A549 (cell line): ENCODE measurements around the gene IQCN. TPM values are rescaled to one million over a fixed set of nuclear protein-coding genes. Genes with fewer than 3 reads are reported as not detected.

Experiments used
- ATAC-seq, 2 experiments: fragments of 200-7000 bp in 1 of 2; fragments of >200 bp in 1 of 2; cut with Nextera tagmentation in 1 of 2; cut with Tn5 transposase in 1 of 2; 3 replicates each; pipeline versions ENCODE4 v1.8.0 to v1.9.1; 2018 to 2020; ENCODE audit warnings: mild to moderate bottlenecking in 1 of 2, moderate library complexity in 1 of 2
- CTCF ChIA-PET: fragments of 300-600 bp; sonication (Branson Sonifier 250); formaldehyde crosslinking; extraction: SDS; loops from one replicate; lab custom pipeline; 2021; ENCODE audit warnings: antibody characterized with exemption, inconsistent platforms; lab: Yijun Ruan, JAX
- POLR2A ChIA-PET: fragments of 350-600 bp; formaldehyde crosslinking; extraction: SDS; loops from one replicate; lab custom pipeline; 2021; ENCODE audit warnings: antibody characterized with exemption, inconsistent platforms; lab: Yijun Ruan, JAX
- DNase-seq, 2 experiments: peaks; one replicate each; pipeline versions ENCODE4 v3.0.0 to v3.0.0-alpha.2; 2011 to 2016; ENCODE audit warnings: low read depth in 1 of 2, low spot score in 1 of 2
- FAIRE-seq: peaks from 2 replicates; lab custom pipeline; 2011; peaks lifted over from hg19 to GRCh38; lab: Jason Lieb, UNC
- H3K27ac ChIP-seq, 2 experiments: fragments of >200 bp; sonication (Bioruptor Twin); formaldehyde crosslinking; 3 replicates each; pipeline ENCODE4 v1.5.1; 2016 to 2017
- H3K4me1 ChIP-seq: fragments of >200 bp; sonication (Bioruptor Twin); formaldehyde crosslinking; 3 replicates; pipeline ENCODE4 v1.6.1; 2016
- H3K4me2 ChIP-seq: fragments of >200 bp; sonication (Bioruptor Twin); formaldehyde crosslinking; 3 replicates; pipeline ENCODE4 v1.6.1; 2016
- H3K4me3 ChIP-seq: fragments of >200 bp; sonication (Bioruptor Twin); formaldehyde crosslinking; 3 replicates; pipeline ENCODE4 v1.5.1; 2016
- H3K9me3 ChIP-seq: fragments of >200 bp; sonication (Bioruptor Twin); formaldehyde crosslinking; 3 replicates; pipeline ENCODE4 v1.6.1; 2016
- BHLHE40 ChIP-seq: IDR thresholded peaks from 2 replicates; pipeline ENCODE4 v1.6.1; 2012; ENCODE audit warnings: low read depth, low read length, inconsistent platforms
- CBX2 ChIP-seq: fragments of 200-600 bp; sonication (generic); IDR thresholded peaks from 2 replicates; pipeline ENCODE4 v1.6.1; 2016; ENCODE audit warnings: low read depth, mild to moderate bottlenecking, borderline replicate concordance
- CHD4 ChIP-seq: fragments of 200-600 bp; sonication (generic); IDR thresholded peaks from 2 replicates; pipeline ENCODE4 v1.6.1; 2016; ENCODE audit warnings: antibody characterized with exemption, mild to moderate bottlenecking, borderline replicate concordance
- EP300 ChIP-seq, 2 experiments: fragments of >200 bp; sonication (Bioruptor Twin); formaldehyde crosslinking; IDR thresholded peaks; 2 replicates in 1 of 2; 3 replicates in 1 of 2; pipeline ENCODE4 v1.6.1; 2016 to 2017
- ESRRA ChIP-seq: fragments of 150-350 bp; IDR thresholded peaks from 2 replicates; pipeline ENCODE4 v1.6.1; 2014; ENCODE audit warnings: mild to moderate bottlenecking, low read length, borderline replicate concordance
- GATA3 ChIP-seq: IDR thresholded peaks from 2 replicates; pipeline ENCODE4 v1.6.1; 2012; ENCODE audit warnings: borderline replicate concordance
- HOXB13 ChIP-seq: fragments of 250-450 bp; sonication (Bioruptor Pico); IDR thresholded peaks from 2 replicates; pipeline ENCODE4 v1.5.0; 2020; ENCODE audit warnings: low read depth, mild to moderate bottlenecking, moderate library complexity
- HOXB5 ChIP-seq: fragments of 250-450 bp; sonication (Bioruptor Pico); IDR thresholded peaks from 2 replicates; pipeline ENCODE4 v1.5.0; 2020; ENCODE audit warnings: mild to moderate bottlenecking, moderate library complexity
- MYC ChIP-seq: IDR thresholded peaks from 2 replicates; pipeline ENCODE4 v1.6.1; 2012; ENCODE audit warnings: mild to moderate bottlenecking, inconsistent platforms, low read length, improper control_type of control experiment, borderline replicate concordance
- NFE2L2 ChIP-seq: fragments of 150-350 bp; conservative IDR thresholded peaks from 2 replicates; pipeline ENCODE4 v1.6.1; 2014; ENCODE audit warnings: low read length
- PHF8 ChIP-seq: fragments of 200-600 bp; sonication (generic); IDR thresholded peaks from 2 replicates; pipeline ENCODE4 v1.6.1; 2016; ENCODE audit warnings: low read depth, mild to moderate bottlenecking, antibody characterized with exemption, moderate library complexity, borderline replicate concordance
- RAD21 ChIP-seq, 2 experiments: fragments of >200 bp in 1 of 2; sonication (Bioruptor Twin) in 1 of 2; formaldehyde crosslinking in 1 of 2; IDR thresholded peaks in 1 of 2; conservative IDR thresholded peaks in 1 of 2; 2 replicates in 1 of 2; 3 replicates in 1 of 2; pipeline ENCODE4 v1.6.1; 2012 to 2018; ENCODE audit warnings: inconsistent platforms in 1 of 2
- RFX5 ChIP-seq: fragments of 450-650 bp; IDR thresholded peaks from 2 replicates; pipeline ENCODE4 v1.7.1; 2014; ENCODE audit warnings: antibody characterized with exemption, mild to moderate bottlenecking, moderate library complexity
- SREBF2 ChIP-seq: fragments of 450-650 bp; IDR thresholded peaks from 2 replicates; pipeline ENCODE4 v1.6.1; 2014; ENCODE audit warnings: mild to moderate bottlenecking, moderate library complexity
- TP53 ChIP-seq: fragments of 250-450 bp; sonication (Bioruptor Pico); IDR thresholded peaks from 2 replicates; pipeline ENCODE4 v1.5.0; 2021; ENCODE audit warnings: mild to moderate bottlenecking, moderate library complexity
- ZFP36 ChIP-seq: fragments of 450-650 bp; IDR thresholded peaks from 2 replicates; pipeline ENCODE4 v1.6.1; 2014; ENCODE audit warnings: borderline replicate concordance; ENCODE audit not compliant: partially characterized antibody
- ZNF302 ChIP-seq: fragments of 250-450 bp; sonication (Bioruptor Pico); IDR thresholded peaks from 2 replicates; pipeline ENCODE4 v1.9.0; 2021; ENCODE audit warnings: inconsistent platforms, mild to moderate bottlenecking, moderate library complexity
- ZSCAN20 ChIP-seq: fragments of 250-450 bp; sonication (Bioruptor Pico); IDR thresholded peaks from 2 replicates; pipeline ENCODE4 v1.8.0; 2022; ENCODE audit warnings: mild to moderate bottlenecking, moderate library complexity
- WGBS: methylation state at CpG from one replicate; pipeline ENCODE4 v1.1.6; 2017; ENCODE audit errors: missing lambda C conversion rate; 5-methylcytosine and 5-hydroxymethylcytosine counted together
- polyA plus RNA-seq, 4 experiments: library from polyadenylated mRNA; depleted of rRNA in 3 of 4; stranded (reverse); fragments of >200 nt; fragmentation: RNase III in 1 of 4; extraction: RNeasy Plus Mini Kit Qiagen cat#74134 plus additional on column Dnase treatment in 1 of 4; gene quantifications; 2 replicates in 3 of 4; 3 replicates in 1 of 4; pipeline ENCODE4 v1.2.3, GENCODE V29; 2011 to 2017
- TF ChIP-seq, protein P1 (sequence below): fragments of >200 bp; sonication (Bioruptor Twin); formaldehyde crosslinking; IDR thresholded peaks from 2 replicates; pipeline ENCODE4 v1.6.1; 2016
- TF ChIP-seq, protein P2 (sequence below): fragments of >200 bp; sonication (Bioruptor Twin); formaldehyde crosslinking; IDR thresholded peaks from 3 replicates; pipeline ENCODE4 v1.6.1; 2016
- TF ChIP-seq, protein P3 (sequence below): fragments of >200 bp; sonication (Bioruptor Twin); formaldehyde crosslinking; IDR thresholded peaks from 3 replicates; pipeline ENCODE4 v1.5.1; 2016
- TF ChIP-seq, protein P4 (sequence below): IDR thresholded peaks from 2 replicates; pipeline ENCODE4 v1.6.1; 2012; ENCODE audit warnings: low read depth, borderline replicate concordance
- TF ChIP-seq, protein P5 (sequence below): fragments of 150-350 bp; IDR thresholded peaks from 2 replicates; pipeline ENCODE4 v1.6.1; 2014; ENCODE audit warnings: low read depth, mild to moderate bottlenecking, low read length
- TF ChIP-seq, protein P6 (sequence below): fragments of 250-450 bp; sonication (Bioruptor Pico); IDR thresholded peaks from 2 replicates; pipeline ENCODE4 v1.5.0; 2021; ENCODE audit warnings: mild to moderate bottlenecking, moderate library complexity, borderline replicate concordance

The IQCN gene
- polyA plus RNA-seq, 2 of the 4 experiments (the other 2 are of a cell fraction) = 0.34 to 0.50 TPM

DNA sequence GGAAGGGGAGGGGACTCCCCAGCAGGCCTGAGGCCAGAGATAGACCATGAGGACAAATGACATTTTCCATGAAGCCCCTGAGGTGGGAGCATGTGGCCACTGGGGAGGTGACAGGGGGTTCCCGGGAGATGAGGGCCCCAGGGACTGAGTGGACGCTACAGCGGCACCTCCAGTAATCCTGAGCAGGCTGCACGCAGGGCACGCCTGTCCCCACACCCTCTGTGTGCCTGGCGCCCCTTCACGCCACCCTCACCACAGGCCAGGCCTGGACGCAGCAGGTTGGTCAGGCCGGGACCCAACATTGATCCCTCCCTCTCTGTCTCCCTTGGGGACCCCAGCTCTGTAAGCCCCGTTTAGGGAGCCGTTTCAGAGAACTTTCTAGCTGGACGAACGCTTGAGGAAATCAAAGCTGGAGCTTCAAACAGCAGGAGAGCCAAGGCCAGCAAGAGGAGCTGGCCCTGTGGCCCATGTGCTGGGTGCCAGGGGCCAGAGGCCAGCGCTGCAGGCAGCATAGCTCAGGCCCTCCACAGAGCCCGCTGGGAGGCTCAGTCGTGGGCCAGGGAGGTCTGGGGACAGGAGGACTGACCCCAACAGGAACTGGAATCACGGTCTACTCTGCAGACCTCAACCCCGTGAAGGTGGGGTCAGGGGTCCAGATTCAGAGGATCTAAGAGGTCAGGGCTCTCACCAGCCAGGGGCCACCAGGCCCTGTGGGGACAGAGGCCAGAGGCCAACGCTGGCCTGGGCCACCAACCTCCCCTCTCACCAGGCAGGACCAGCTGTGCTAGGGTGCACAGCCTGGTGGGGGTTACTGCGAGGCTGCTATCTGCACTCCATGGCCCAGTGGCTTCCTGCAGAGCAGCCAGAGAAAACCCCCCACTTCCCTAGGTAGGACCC lies 34.0 kb upstream of the IQCN start:
- H3K4me1 ChIP-seq = peaks cover 30% of the 10 kb centered on the region
- TF ChIP-seq, protein P1, sequence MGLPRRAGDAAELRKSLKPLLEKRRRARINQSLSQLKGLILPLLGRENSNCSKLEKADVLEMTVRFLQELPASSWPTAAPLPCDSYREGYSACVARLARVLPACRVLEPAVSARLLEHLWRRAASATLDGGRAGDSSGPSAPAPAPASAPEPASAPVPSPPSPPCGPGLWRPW = no peak
- TF ChIP-seq, protein P2, sequence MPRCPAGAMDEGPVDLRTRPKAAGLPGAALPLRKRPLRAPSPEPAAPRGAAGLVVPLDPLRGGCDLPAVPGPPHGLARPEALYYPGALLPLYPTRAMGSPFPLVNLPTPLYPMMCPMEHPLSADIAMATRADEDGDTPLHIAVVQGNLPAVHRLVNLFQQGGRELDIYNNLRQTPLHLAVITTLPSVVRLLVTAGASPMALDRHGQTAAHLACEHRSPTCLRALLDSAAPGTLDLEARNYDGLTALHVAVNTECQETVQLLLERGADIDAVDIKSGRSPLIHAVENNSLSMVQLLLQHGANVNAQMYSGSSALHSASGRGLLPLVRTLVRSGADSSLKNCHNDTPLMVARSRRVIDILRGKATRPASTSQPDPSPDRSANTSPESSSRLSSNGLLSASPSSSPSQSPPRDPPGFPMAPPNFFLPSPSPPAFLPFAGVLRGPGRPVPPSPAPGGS = no peak
- TF ChIP-seq, protein P3, sequence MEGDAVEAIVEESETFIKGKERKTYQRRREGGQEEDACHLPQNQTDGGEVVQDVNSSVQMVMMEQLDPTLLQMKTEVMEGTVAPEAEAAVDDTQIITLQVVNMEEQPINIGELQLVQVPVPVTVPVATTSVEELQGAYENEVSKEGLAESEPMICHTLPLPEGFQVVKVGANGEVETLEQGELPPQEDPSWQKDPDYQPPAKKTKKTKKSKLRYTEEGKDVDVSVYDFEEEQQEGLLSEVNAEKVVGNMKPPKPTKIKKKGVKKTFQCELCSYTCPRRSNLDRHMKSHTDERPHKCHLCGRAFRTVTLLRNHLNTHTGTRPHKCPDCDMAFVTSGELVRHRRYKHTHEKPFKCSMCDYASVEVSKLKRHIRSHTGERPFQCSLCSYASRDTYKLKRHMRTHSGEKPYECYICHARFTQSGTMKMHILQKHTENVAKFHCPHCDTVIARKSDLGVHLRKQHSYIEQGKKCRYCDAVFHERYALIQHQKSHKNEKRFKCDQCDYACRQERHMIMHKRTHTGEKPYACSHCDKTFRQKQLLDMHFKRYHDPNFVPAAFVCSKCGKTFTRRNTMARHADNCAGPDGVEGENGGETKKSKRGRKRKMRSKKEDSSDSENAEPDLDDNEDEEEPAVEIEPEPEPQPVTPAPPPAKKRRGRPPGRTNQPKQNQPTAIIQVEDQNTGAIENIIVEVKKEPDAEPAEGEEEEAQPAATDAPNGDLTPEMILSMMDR = no peak
- TF ChIP-seq ZNF302 (CRISPR knock-in tag) (no peak), RFX5 (no peak), HOXB5 (CRISPR knock-in tag) (no peak), PHF8 (no peak), ZSCAN20 (CRISPR knock-in tag) (no peak), SREBF2 (no peak), ESRRA (no peak), CBX2 (no peak), EP300 (IDR thresholded peaks at IDR 0.05) (no peak), NFE2L2 (no peak), CHD4 (no peak), BHLHE40 (no peak), ZFP36 (no peak)
- TF ChIP-seq, protein P4, sequence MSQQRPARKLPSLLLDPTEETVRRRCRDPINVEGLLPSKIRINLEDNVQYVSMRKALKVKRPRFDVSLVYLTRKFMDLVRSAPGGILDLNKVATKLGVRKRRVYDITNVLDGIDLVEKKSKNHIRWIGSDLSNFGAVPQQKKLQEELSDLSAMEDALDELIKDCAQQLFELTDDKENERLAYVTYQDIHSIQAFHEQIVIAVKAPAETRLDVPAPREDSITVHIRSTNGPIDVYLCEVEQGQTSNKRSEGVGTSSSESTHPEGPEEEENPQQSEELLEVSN = no peak
- TF ChIP-seq, protein P5, sequence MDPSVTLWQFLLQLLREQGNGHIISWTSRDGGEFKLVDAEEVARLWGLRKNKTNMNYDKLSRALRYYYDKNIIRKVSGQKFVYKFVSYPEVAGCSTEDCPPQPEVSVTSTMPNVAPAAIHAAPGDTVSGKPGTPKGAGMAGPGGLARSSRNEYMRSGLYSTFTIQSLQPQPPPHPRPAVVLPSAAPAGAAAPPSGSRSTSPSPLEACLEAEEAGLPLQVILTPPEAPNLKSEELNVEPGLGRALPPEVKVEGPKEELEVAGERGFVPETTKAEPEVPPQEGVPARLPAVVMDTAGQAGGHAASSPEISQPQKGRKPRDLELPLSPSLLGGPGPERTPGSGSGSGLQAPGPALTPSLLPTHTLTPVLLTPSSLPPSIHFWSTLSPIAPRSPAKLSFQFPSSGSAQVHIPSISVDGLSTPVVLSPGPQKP = no peak
- no peak overlapping the region for H3K4me2 ChIP-seq
- POLR2A ChIA-PET = interaction anchor here (0.6 to 1.3 kb wide), 3 partner anchors 14 to 27 kb away, joined by 3 to 6 read pairs (median 5); partner anchors contain the start of genes JUND and LSM4
- CTCF ChIA-PET = interaction anchor here (0.5 to 1.3 kb wide), 3 partner anchors 20 to 111 kb away, joined by 3 to 4 read pairs (median 3); no protein-coding TSS in a partner anchor
- H3K27ac ChIP-seq = peak overlapping the region in 1 of 2 experiments; percentile 43; a peak in 2 of 6 replicates
- FAIRE-seq (no peak), DNase-seq (no peak), ATAC-seq (no peak)
- no peaks in the 10 kb centered on the region for H3K9me3 ChIP-seq
- no peak overlapping the region for H3K4me3 ChIP-seq
- WGBS = 85% methylated on average over 9 of the region's 20 CpGs

DNA sequence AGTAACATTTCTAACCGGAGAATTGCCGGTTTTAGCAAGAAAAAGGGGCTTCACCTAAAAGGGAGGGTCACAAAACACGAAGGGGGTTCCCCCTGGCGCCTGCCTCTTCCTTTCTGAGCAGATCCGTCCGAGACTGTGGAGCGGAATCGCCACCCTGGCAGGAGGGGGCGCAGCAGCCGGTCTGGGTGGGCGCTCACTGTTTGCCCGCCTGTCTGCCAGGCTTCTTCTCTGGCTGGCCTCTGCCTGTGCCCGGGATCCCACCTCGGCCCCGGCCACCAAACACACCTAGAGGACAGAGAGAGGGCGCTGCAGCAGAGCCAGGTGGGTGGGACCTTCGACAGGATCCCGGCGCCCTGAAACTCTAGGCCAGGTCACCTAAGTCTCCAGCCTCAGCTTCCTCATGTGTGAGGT lies 33.0 kb upstream of the IQCN start:
- H3K4me1 ChIP-seq = peaks cover 40% of the 10 kb centered on the region
- CTCF ChIA-PET = interaction anchor here (1.0 kb wide), 1 partner anchor 29 kb away, joined by 3 read pairs; no protein-coding TSS in a partner anchor
- H3K4me2 ChIP-seq = no peak overlapping the region
- no peaks in the 10 kb centered on the region for H3K9me3 ChIP-seq
- no peak for ATAC-seq
- DNase-seq = no peak
- no peak for FAIRE-seq
- no peak overlapping the region for H3K4me3 ChIP-seq
- 96% methylated on average over 8 of the region's 19 CpGs for WGBS
- H3K27ac ChIP-seq = peak overlapping the region in 1 of 2 experiments; percentile 99; a peak in 2 of 6 replicates
- POLR2A ChIA-PET = interaction anchor here (1.0 kb wide), 1 partner anchor 27 kb away, joined by 3 read pairs; no protein-coding TSS in a partner anchor
- no peak for TF ChIP-seq RAD21 (conservative IDR thresholded peaks at IDR 0.05 in 1 of 2, IDR thresholded peaks at IDR 0.05 in 1 of 2)
- no peak for TF ChIP-seq ZFP36
- TF ChIP-seq, protein P2 = no peak
- no peak for TF ChIP-seq CBX2
- TF ChIP-seq TP53 (CRISPR knock-in tag) = no peak
- TF ChIP-seq BHLHE40 = no peak
- TF ChIP-seq, protein P6, sequence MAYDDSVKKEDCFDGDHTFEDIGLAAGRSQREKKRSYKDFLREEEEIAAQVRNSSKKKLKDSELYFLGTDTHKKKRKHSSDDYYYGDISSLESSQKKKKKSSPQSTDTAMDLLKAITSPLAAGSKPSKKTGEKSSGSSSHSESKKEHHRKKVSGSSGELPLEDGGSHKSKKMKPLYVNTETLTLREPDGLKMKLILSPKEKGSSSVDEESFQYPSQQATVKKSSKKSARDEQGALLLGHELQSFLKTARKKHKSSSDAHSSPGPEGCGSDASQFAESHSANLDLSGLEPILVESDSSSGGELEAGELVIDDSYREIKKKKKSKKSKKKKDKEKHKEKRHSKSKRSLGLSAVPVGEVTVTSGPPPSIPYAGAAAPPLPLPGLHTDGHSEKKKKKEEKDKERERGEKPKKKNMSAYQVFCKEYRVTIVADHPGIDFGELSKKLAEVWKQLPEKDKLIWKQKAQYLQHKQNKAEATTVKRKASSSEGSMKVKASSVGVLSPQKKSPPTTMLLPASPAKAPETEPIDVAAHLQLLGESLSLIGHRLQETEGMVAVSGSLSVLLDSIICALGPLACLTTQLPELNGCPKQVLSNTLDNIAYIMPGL (CRISPR knock-in tag) = no peak
- TF ChIP-seq, protein P1 = no peak
- TF ChIP-seq MYC = no peak
- TF ChIP-seq HOXB13 = no peak
- no peak for TF ChIP-seq GATA3
